Neuronal stem cell (in vitro differentiated cells): ENCODE data around the gene ADAD2.

Source experiments
- DNase-seq: peaks from one replicate; pipeline ENCODE4 v3.0.0-alpha.2; 2013; ENCODE audit warnings: low spot score
- H2AFZ ChIP-seq: one replicate; pipeline ENCODE4 v1.6.1; 2013; ENCODE audit warnings: mild to moderate bottlenecking, low read length, inconsistent platforms
- H2AK5ac ChIP-seq: 2 replicates; pipeline ENCODE4 v1.6.1; 2013; ENCODE audit warnings: low read depth, mild to moderate bottlenecking, inconsistent platforms, low read length, moderate library complexity, mixed read lengths
- H2BK120ac ChIP-seq: 2 replicates; pipeline ENCODE4 v1.6.1; 2013; ENCODE audit warnings: low read depth, mild to moderate bottlenecking, inconsistent platforms, low read length, moderate library complexity, mixed read lengths
- H2BK12ac ChIP-seq: one replicate; pipeline ENCODE4 v1.6.1; 2013; ENCODE audit warnings: low read length, inconsistent platforms
- H2BK15ac ChIP-seq: 2 replicates; pipeline ENCODE4 v1.6.1; 2013; ENCODE audit warnings: mild to moderate bottlenecking, low read length, inconsistent platforms, mixed read lengths
- H2BK5ac ChIP-seq: one replicate; pipeline ENCODE4 v1.6.1; 2013; ENCODE audit warnings: inconsistent platforms, mild to moderate bottlenecking, low read length, moderate library complexity
- H3K14ac ChIP-seq: one replicate; pipeline ENCODE4 v1.6.1; 2013; ENCODE audit warnings: low read length, inconsistent platforms
- H3K18ac ChIP-seq: 2 replicates; pipeline ENCODE4 v1.6.1; 2013; ENCODE audit warnings: low read length, inconsistent platforms
- H3K23ac ChIP-seq: 2 replicates; pipeline ENCODE4 v1.6.1; 2013; ENCODE audit warnings: low read depth, mild to moderate bottlenecking, mixed read lengths, low read length, inconsistent platforms; ENCODE audit not compliant: poor library complexity
- H3K27ac ChIP-seq: replicated peaks from 3 replicates; pipeline ENCODE4 v1.5.1; 2013; ENCODE audit warnings: low read length, inconsistent platforms
- H3K27me3 ChIP-seq, 3 experiments: 2 replicates each; pipeline ENCODE4 v1.6.1; 2013; ENCODE audit warnings: low read length in 3 of 3, mild to moderate bottlenecking in 2 of 3, inconsistent platforms in 1 of 3, low read depth in 1 of 3, mixed read lengths in 1 of 3, moderate library complexity in 1 of 3; ENCODE audit not compliant: control insufficient read depth in 3 of 3, insufficient read depth in 3 of 3
- H3K36me3 ChIP-seq, 2 donors: replicated peaks in 1 of 2; 2 replicates each; pipeline ENCODE4 v1.6.1; 2013; ENCODE audit warnings: low read length in 2 of 2; ENCODE audit not compliant: control insufficient read depth in 2 of 2, insufficient read depth in 2 of 2
- H3K4ac ChIP-seq: 2 replicates; pipeline ENCODE4 v1.6.1; 2013; ENCODE audit warnings: inconsistent platforms, mild to moderate bottlenecking, low read length, moderate library complexity
- H3K4me1 ChIP-seq, 2 donors: 1 replicate in 1 of 2; 2 replicates in 1 of 2; pipeline ENCODE4 v1.6.1; 2013; ENCODE audit warnings: low read length in 2 of 2, low read depth in 1 of 2; ENCODE audit not compliant: control insufficient read depth in 2 of 2, insufficient read depth in 1 of 2
- H3K4me2 ChIP-seq: one replicate; pipeline ENCODE4 v1.6.1; 2013; ENCODE audit warnings: mild to moderate bottlenecking, low read length, inconsistent platforms; ENCODE audit not compliant: insufficient read depth, poor library complexity, severe bottlenecking
- H3K4me3 ChIP-seq, 2 donors: 2 replicates each; pipeline ENCODE4 v1.5.1; 2013; ENCODE audit warnings: low read length in 2 of 2, mild to moderate bottlenecking in 2 of 2, inconsistent platforms in 1 of 2, moderate library complexity in 1 of 2
- H3K79me1 ChIP-seq: one replicate; pipeline ENCODE4 v1.6.1; 2013; ENCODE audit warnings: low read depth, mild to moderate bottlenecking, inconsistent platforms, low read length, moderate library complexity
- H3K9ac ChIP-seq: one replicate; pipeline ENCODE4 v1.6.1; 2013; ENCODE audit warnings: mild to moderate bottlenecking, low read depth, low read length, inconsistent platforms; ENCODE audit not compliant: poor library complexity
- H3K9me3 ChIP-seq, 2 donors: replicated peaks in 1 of 2; 2 replicates each; pipeline versions ENCODE3 to v1.6.1; 2013; ENCODE audit warnings: low read length in 2 of 2, mild to moderate bottlenecking in 2 of 2, inconsistent platforms in 1 of 2, low read depth in 1 of 2, mixed read lengths in 1 of 2, moderate library complexity in 1 of 2; ENCODE audit not compliant: control insufficient read depth in 2 of 2, insufficient read depth in 1 of 2
- H4K8ac ChIP-seq: one replicate; pipeline ENCODE4 v1.6.1; 2013; ENCODE audit warnings: low read depth, mild to moderate bottlenecking, inconsistent platforms, low read length, moderate library complexity
- H4K91ac ChIP-seq: one replicate; pipeline ENCODE4 v1.6.1; 2013; ENCODE audit warnings: low read length, low read depth, mild to moderate bottlenecking, inconsistent platforms; ENCODE audit not compliant: poor library complexity
- WGBS, 2 donors: extraction: QIAGEN DNeasy Blood & Tissue Kit; methylation state at CpG; one replicate each; pipeline ENCODE4 v1.1.7; 2013; ENCODE audit warnings: missing lambda C conversion rate in 2 of 2, mixed read lengths in 1 of 2; ENCODE audit not compliant: insufficient read length in 2 of 2, insufficient replicate concordance in 1 of 2; ENCODE audit errors: extremely low coverage in 2 of 2; 5-methylcytosine and 5-hydroxymethylcytosine counted together

The ADAD2 gene

GRCh38 chr16:84227548-84227947 is 36.6 kb downstream of the ADAD2 start:
- H3K36me3 ChIP-seq = no peaks in the 10 kb centered on the region
- no CpG with 5 or more reads among the region's 6 CpGs for WGBS, 2 donors
- no peak overlapping the region for H4K91ac ChIP-seq

GRCh38 chr16:84228256-84228838 is 37.4 kb downstream of the ADAD2 start:
- DNase-seq = peak; percentile 20
- WGBS, 2 donors = no CpG with 5 or more reads among the region's 18 CpGs

More at GRCh38 chr16:84227548-84227947, 36.6 kb downstream of the ADAD2 start:
- no peak overlapping the region for H2BK5ac ChIP-seq
- peak overlapping the region; percentile 15 for H3K18ac ChIP-seq
- no peak overlapping the region for H3K4me2 ChIP-seq
- no peak overlapping the region for H3K27ac ChIP-seq
- H3K23ac ChIP-seq = no peak overlapping the region
- no peaks in the 10 kb centered on the region for H3K79me1 ChIP-seq
- H4K8ac ChIP-seq = no peak overlapping the region
- H3K9me3 ChIP-seq = no peaks in the 10 kb centered on the region
- peaks cover 6 to 10% of the 10 kb centered on the region in 2 donors for H3K4me1 ChIP-seq
- no peak overlapping the region for H3K4me3 ChIP-seq
- H2BK120ac ChIP-seq = no peak overlapping the region
- DNase-seq = no peak
- H2BK12ac ChIP-seq = no peak overlapping the region
- H3K27me3 ChIP-seq = no peaks in the 10 kb centered on the region
- H2AK5ac ChIP-seq = no peak overlapping the region
- no peak overlapping the region for H3K4ac ChIP-seq
- H3K9ac ChIP-seq = no peak overlapping the region
- H2BK15ac ChIP-seq = no peak overlapping the region
- H2AFZ ChIP-seq = peak overlapping the region; percentile 83
- H3K14ac ChIP-seq = no peak overlapping the region

GRCh38 chr16:84229471-84229870 is 38.5 kb downstream of the ADAD2 start:
- no peak overlapping the region for H2BK5ac ChIP-seq
- no peak overlapping the region for H3K4me3 ChIP-seq
- H4K8ac ChIP-seq = no peak overlapping the region
- H2AK5ac ChIP-seq = no peak overlapping the region
- H3K4ac ChIP-seq = no peak overlapping the region
- no peak overlapping the region for H3K23ac ChIP-seq
- no peaks in the 10 kb centered on the region for H3K36me3 ChIP-seq
- WGBS, 2 donors = no CpG with 5 or more reads among the region's 11 CpGs
- no peak overlapping the region for H2BK15ac ChIP-seq
- no peak overlapping the region for H3K9ac ChIP-seq
- no peak overlapping the region for H3K27ac ChIP-seq
- peak overlapping the region; percentile 59 for H4K91ac ChIP-seq
- no peaks in the 10 kb centered on the region for H3K79me1 ChIP-seq
- no peak overlapping the region for H2BK12ac ChIP-seq
- H3K18ac ChIP-seq = peak overlapping the region; percentile 45
- no peak overlapping the region for H2BK120ac ChIP-seq
- DNase-seq = no peak
- no peak overlapping the region for H2AFZ ChIP-seq
- H3K14ac ChIP-seq = no peak overlapping the region
- H3K4me1 ChIP-seq = peaks cover 6 to 12% of the 10 kb centered on the region in 2 donors
- H3K27me3 ChIP-seq = no peaks in the 10 kb centered on the region
- no peaks in the 10 kb centered on the region for H3K9me3 ChIP-seq
- H3K4me2 ChIP-seq = no peak overlapping the region

More at GRCh38 chr16:84228256-84228838, 37.4 kb downstream of the ADAD2 start:
- Histone ChIP-seq H3K27ac (no peak overlapping the region), H3K4me2 (no peak overlapping the region), H4K8ac (no peak overlapping the region), H3K9ac (no peak overlapping the region), H2BK5ac (no peak overlapping the region), H2BK15ac (peak overlapping the region; percentile 0), H3K4ac (no peak overlapping the region), H4K91ac (no peak overlapping the region), H2AFZ (peak overlapping the region; percentile 83), H3K79me1 (no peaks in the 10 kb centered on the region), H2BK12ac (no peak overlapping the region), H2AK5ac (peak overlapping the region; percentile 66), H3K14ac (peak overlapping the region; percentile 25), H3K36me3 (no peaks in the 10 kb centered on the region), H3K4me1 (peaks cover 6 to 10% of the 10 kb centered on the region in 2 donors), H3K23ac (peak overlapping the region; percentile 8), H3K9me3 (no peaks in the 10 kb centered on the region), H3K4me3 (no peak overlapping the region), H3K18ac (peak overlapping the region; percentile 82), H2BK120ac (no peak overlapping the region), H3K27me3 (no peaks in the 10 kb centered on the region)

GRCh38 chr16:84232060-84232459 is 41.1 kb downstream of the ADAD2 start:
- Histone ChIP-seq H3K4me2 (no peak overlapping the region), H2AFZ (no peak overlapping the region), H3K79me1 (no peaks in the 10 kb centered on the region), H3K4ac (no peak overlapping the region), H3K18ac (no peak overlapping the region), H3K27me3 (no peaks in the 10 kb centered on the region), H2BK120ac (no peak overlapping the region), H2AK5ac (no peak overlapping the region), H3K4me1 (peaks cover 8 to 25% of the 10 kb centered on the region in 2 donors), H2BK5ac (no peak overlapping the region), H3K14ac (no peak overlapping the region), H2BK12ac (no peak overlapping the region), H4K8ac (no peak overlapping the region), H3K27ac (no peak overlapping the region), H3K23ac (no peak overlapping the region), H3K4me3 (no peak overlapping the region), H3K9me3 (no peaks in the 10 kb centered on the region), H4K91ac (peak overlapping the region; percentile 56), H3K9ac (no peak overlapping the region), H3K36me3 (no peaks in the 10 kb centered on the region), H2BK15ac (no peak overlapping the region)
- DNase-seq = no peak
- no CpG with 5 or more reads among the region's 5 CpGs for WGBS, 2 donors
